OCI-LY7 (cell line): ENCODE data around the gene OLFML3.
"Not testable (repeated sequence)": the region's sequence is repeated elsewhere in the genome, so short reads cannot be mapped to it uniquely, and the experiment has no call there.

Experiments
- CTCF ChIP-seq: fragments of 200-600 bp; sonication (generic); conservative IDR thresholded peaks from 2 replicates; pipeline ENCODE4 v1.5.1; 2014; ENCODE audit warnings: mild to moderate bottlenecking, antibody characterized with exemption, low read length, moderate library complexity, mixed read lengths
- EZH2phosphoT487 ChIP-seq: fragments of 200-600 bp; sonication (generic); IDR thresholded peaks from 2 replicates; pipeline ENCODE4 v1.6.1; 2018; ENCODE audit warnings: low read depth, borderline replicate concordance, mild to moderate bottlenecking, mixed run types, antibody characterized with exemption, low read length, moderate library complexity, mixed read lengths

DNA sequence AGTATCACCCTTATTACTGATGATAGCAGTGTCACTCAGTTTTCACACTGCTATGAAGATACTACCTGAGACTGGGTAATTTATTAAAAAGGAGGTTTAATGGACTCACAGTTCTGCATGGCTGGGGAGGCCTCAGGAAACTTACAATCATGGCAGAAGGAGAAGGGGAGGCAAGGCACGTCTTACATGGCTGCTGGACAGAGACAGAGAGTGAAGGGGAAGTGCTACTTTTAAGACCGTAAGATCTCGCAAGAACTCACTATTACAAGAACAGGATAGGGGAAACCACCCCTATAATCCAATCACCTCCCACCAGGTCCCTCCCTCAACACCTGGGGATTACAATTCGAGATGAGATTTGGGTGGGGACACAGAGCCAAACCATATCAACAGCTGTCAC is 27.6 kb downstream of the OLFML3 start:
- not testable (repeated sequence) for TF ChIP-seq CTCF, EZH2phosphoT487
